Panc1 (cell line): ENCODE data around the gene ZFYVE1. TPM values are rescaled to one million over a fixed set of nuclear protein-coding genes. Genes with fewer than 3 reads are reported as not detected.

Experiments used
- ATAC-seq: fragments of 200-7000 bp; cut with Tn5 transposase; 2 replicates; pipeline ENCODE4 v1.9.1; 2020; ENCODE audit warnings: mild to moderate bottlenecking, moderate library complexity
- BruUV-seq: library from RNA; stranded (reverse); fragments of 400-500 nt; replicated peaks from 2 replicates; lab custom pipeline; 2021; lab: Mats Ljungman, UMichigan
- CTCF ChIA-PET: fragments of 300-600 bp; sonication (Branson Sonifier 250); formaldehyde crosslinking; loops from one replicate; lab custom pipeline; 2022; ENCODE audit warnings: antibody characterized with exemption; lab: Charles Lee
- POLR2A ChIA-PET: fragments of 300-600 bp; sonication (Branson Sonifier 250); formaldehyde crosslinking; loops from one replicate; lab custom pipeline; 2022; ENCODE audit warnings: antibody characterized with exemption; lab: Charles Lee
- DNase-seq: peaks from one replicate; pipeline ENCODE4 v3.0.0-alpha.2; 2010; ENCODE audit warnings: low read depth, low spot score
- H3K27ac ChIP-seq: 2 replicates; pipeline ENCODE4 v1.5.1; 2011; ENCODE audit warnings: mild to moderate bottlenecking, low read length, inconsistent platforms
- H3K27me3 ChIP-seq: fragments of 200-500 bp; sonication (Bioruptor generic); 2 replicates; pipeline ENCODE4 v1.6.0; 2014; ENCODE audit warnings: low read length, inconsistent platforms; ENCODE audit not compliant: control insufficient read depth, insufficient read depth
- H3K36me3 ChIP-seq: fragments of 200-500 bp; sonication (Bioruptor generic); 2 replicates; pipeline ENCODE4 v1.5.1; 2014; ENCODE audit warnings: inconsistent platforms, mild to moderate bottlenecking, low read length, moderate library complexity; ENCODE audit not compliant: control insufficient read depth, insufficient read depth
- H3K4me1 ChIP-seq: 2 replicates; pipeline ENCODE4 v1.5.1; 2011; ENCODE audit warnings: inconsistent platforms, mild to moderate bottlenecking, low read length, moderate library complexity; ENCODE audit not compliant: control insufficient read depth, insufficient read depth
- H3K4me3 ChIP-seq, 2 experiments: 2 replicates each; pipeline ENCODE4 v1.5.1; 2011 to 2012; ENCODE audit warnings: low read depth in 2 of 2, low read length in 2 of 2, mild to moderate bottlenecking in 2 of 2, inconsistent platforms in 1 of 2, moderate library complexity in 1 of 2
- H3K9me3 ChIP-seq: fragments of 200-500 bp; sonication (Bioruptor generic); 2 replicates; pipeline ENCODE4 v1.5.1; 2014; ENCODE audit warnings: low read depth, mild to moderate bottlenecking, inconsistent platforms, low read length, moderate library complexity; ENCODE audit not compliant: control insufficient read depth, insufficient read depth
- POLR2AphosphoS5 ChIP-seq: IDR thresholded peaks from 2 replicates; pipeline ENCODE4 v1.6.1; 2012; ENCODE audit warnings: mild to moderate bottlenecking, low read depth, low read length, moderate library complexity
- SIN3A ChIP-seq: IDR thresholded peaks from 2 replicates; pipeline ENCODE4 v1.6.1; 2012; ENCODE audit warnings: low read depth, mild to moderate bottlenecking, low read length, moderate library complexity, borderline replicate concordance; ENCODE audit not compliant: insufficient read depth
- TCF7L2 ChIP-seq: IDR thresholded peaks from 2 replicates; pipeline ENCODE4 v1.6.1; 2011; ENCODE audit warnings: mild to moderate bottlenecking, low read depth, low read length, inconsistent platforms
- in situ Hi-C: cut with HindIII; loops from 2 replicates; pipeline ENCODE4 v1.10.0; 2016; ENCODE audit warnings: low sequenced_read_pairs, low pct_unique_long_range_greater_than_20kb
- intact Hi-C: fragments of 100-400 bp; cut with micrococcal nuclease; formaldehyde crosslinking; loops from one replicate; pipeline ENCODE4 v1.10.0; 2022; ENCODE audit not compliant: unreplicated experiment
- total RNA-seq: library from RNA; stranded (reverse); gene quantifications from one replicate; pipeline ENCODE4 v1.2.1, GENCODE V29; 2021; ENCODE audit not compliant: unreplicated experiment
- TF ChIP-seq, protein P1 (sequence below), 2 experiments: IDR thresholded peaks; 2 replicates each; pipeline ENCODE4 v1.6.1; 2011 to 2012; ENCODE audit warnings: low read depth in 2 of 2, control low read depth in 1 of 2, low read length in 1 of 2, mild to moderate bottlenecking in 1 of 2, moderate library complexity in 1 of 2; ENCODE audit not compliant: insufficient read depth in 1 of 2
- TF ChIP-seq, protein P2 (sequence below): fragments of 450-650 bp; IDR thresholded peaks from 2 replicates; pipeline ENCODE4 v1.5.1; 2017; ENCODE audit warnings: mild to moderate bottlenecking

Gene ZFYVE1
- total RNA-seq, 1 experiment from 2014 or later = 19.8 TPM

DNA sequence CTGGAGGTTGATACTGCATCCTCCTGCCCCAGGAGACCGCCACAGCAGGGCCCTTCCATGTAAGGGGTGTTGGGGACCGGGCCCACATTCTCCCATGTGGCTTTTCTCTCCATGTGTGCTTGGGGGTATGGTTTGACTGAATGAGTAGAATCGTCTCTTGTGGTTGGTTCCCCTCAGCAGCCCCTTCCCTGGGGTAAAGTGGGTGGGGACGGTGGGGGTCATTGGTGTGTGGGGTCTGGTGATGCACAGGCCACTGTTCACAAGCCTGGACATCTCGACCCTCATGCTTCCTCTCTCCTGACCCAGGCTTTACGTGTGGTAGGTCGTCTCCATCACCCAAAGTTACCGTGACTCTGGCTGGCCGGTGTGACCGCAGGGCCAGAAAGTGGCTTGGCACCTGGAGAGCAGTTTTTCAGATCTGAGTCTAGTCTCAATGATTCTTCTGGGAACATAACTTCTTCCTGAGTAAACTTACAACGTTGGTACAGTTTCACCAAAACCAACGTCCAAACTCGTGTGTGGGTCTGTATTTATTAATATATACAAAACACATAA, 83.0 kb downstream of the ZFYVE1 start:
- CTCF ChIA-PET = no interaction called here
- Histone ChIP-seq H3K27ac (no peak overlapping the region), H3K4me3 (no peak overlapping the region), H3K9me3 (no peaks in the 10 kb centered on the region), H3K27me3 (no peaks in the 10 kb centered on the region), H3K36me3 (peaks cover 2% of the 10 kb centered on the region; the same call in 1 of the 2 replicates), H3K4me1 (no peaks in the 10 kb centered on the region)
- POLR2A ChIA-PET = no interaction called here
- BruUV-seq = no TSS peak
- intact Hi-C loops = no loop called here
- TF ChIP-seq POLR2AphosphoS5 (no peak), TCF7L2 (no peak), SIN3A (no peak)
- TF ChIP-seq, protein P1, sequence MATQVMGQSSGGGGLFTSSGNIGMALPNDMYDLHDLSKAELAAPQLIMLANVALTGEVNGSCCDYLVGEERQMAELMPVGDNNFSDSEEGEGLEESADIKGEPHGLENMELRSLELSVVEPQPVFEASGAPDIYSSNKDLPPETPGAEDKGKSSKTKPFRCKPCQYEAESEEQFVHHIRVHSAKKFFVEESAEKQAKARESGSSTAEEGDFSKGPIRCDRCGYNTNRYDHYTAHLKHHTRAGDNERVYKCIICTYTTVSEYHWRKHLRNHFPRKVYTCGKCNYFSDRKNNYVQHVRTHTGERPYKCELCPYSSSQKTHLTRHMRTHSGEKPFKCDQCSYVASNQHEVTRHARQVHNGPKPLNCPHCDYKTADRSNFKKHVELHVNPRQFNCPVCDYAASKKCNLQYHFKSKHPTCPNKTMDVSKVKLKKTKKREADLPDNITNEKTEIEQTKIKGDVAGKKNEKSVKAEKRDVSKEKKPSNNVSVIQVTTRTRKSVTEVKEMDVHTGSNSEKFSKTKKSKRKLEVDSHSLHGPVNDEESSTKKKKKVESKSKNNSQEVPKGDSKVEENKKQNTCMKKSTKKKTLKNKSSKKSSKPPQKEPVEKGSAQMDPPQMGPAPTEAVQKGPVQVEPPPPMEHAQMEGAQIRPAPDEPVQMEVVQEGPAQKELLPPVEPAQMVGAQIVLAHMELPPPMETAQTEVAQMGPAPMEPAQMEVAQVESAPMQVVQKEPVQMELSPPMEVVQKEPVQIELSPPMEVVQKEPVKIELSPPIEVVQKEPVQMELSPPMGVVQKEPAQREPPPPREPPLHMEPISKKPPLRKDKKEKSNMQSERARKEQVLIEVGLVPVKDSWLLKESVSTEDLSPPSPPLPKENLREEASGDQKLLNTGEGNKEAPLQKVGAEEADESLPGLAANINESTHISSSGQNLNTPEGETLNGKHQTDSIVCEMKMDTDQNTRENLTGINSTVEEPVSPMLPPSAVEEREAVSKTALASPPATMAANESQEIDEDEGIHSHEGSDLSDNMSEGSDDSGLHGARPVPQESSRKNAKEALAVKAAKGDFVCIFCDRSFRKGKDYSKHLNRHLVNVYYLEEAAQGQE (IDR thresholded peaks at IDR 0.05; ENCODE audit: insufficient read depth in 1 of 2, low read depth in 2 of 2, low read length in 1 of 2) = no peak
- TF ChIP-seq, protein P2, sequence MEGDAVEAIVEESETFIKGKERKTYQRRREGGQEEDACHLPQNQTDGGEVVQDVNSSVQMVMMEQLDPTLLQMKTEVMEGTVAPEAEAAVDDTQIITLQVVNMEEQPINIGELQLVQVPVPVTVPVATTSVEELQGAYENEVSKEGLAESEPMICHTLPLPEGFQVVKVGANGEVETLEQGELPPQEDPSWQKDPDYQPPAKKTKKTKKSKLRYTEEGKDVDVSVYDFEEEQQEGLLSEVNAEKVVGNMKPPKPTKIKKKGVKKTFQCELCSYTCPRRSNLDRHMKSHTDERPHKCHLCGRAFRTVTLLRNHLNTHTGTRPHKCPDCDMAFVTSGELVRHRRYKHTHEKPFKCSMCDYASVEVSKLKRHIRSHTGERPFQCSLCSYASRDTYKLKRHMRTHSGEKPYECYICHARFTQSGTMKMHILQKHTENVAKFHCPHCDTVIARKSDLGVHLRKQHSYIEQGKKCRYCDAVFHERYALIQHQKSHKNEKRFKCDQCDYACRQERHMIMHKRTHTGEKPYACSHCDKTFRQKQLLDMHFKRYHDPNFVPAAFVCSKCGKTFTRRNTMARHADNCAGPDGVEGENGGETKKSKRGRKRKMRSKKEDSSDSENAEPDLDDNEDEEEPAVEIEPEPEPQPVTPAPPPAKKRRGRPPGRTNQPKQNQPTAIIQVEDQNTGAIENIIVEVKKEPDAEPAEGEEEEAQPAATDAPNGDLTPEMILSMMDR = no peak
- in situ Hi-C loops = no loop called here
- DNase-seq (no peak), ATAC-seq (no peak)

DNA sequence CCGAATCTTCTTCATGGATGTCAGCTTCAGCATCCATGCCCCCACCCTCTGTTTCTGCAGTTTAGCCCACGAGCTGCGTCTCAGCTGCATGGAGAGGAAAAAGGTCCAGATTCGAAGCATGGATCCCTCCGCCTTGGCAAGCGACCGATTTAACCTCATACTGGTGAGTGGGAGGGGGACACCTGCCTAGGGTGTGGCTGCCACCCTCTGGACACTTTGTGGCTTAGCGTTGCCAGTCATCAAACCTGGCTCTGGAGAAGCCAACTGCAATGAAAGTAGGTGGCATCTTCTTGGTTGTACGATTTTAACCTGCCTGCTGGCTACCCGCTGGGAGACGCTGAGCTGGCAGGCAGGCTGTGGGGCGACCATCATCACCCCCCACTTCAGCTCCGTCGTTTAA, 84.0 kb downstream of the ZFYVE1 start:
- DNase-seq (no peak), ATAC-seq (peak; percentile 23; the same call in 1 of the 2 replicates)
- ChIA-PET CTCF (no interaction called here), POLR2A (no interaction called here)
- in situ Hi-C loops = no loop called here
- Histone ChIP-seq H3K4me3 (no peak overlapping the region), H3K4me1 (no peaks in the 10 kb centered on the region), H3K9me3 (no peaks in the 10 kb centered on the region), H3K36me3 (peaks cover 2% of the 10 kb centered on the region; the same call in 1 of the 2 replicates), H3K27ac (no peak overlapping the region), H3K27me3 (no peaks in the 10 kb centered on the region)
- TF ChIP-seq TCF7L2 = no peak
- TF ChIP-seq, protein P2 = no peak
- no peak for TF ChIP-seq POLR2AphosphoS5
- TF ChIP-seq, protein P1 (IDR thresholded peaks at IDR 0.05; ENCODE audit: insufficient read depth in 1 of 2, low read depth in 2 of 2, low read length in 1 of 2) = no peak
- no peak for TF ChIP-seq SIN3A
- intact Hi-C loops = no loop called here
- BruUV-seq = no TSS peak
